SK-N-SH (cell line): ENCODE results near the gene PSMB2. TPM values are rescaled to one million over a fixed set of nuclear protein-coding genes. Genes with fewer than 3 reads are reported as not detected.

Experiments used
- CTCF ChIA-PET: fragments of 300-600, 350-600 bp; formaldehyde crosslinking; extraction: SDS; loops from one replicate; lab custom pipeline; 2021; lab: Yijun Ruan, JAX
- POLR2A ChIA-PET: fragments of 350-600 bp; sonication (Branson Sonifier 250); formaldehyde crosslinking; extraction: SDS; loops from one replicate; lab custom pipeline; 2020; ENCODE audit warnings: antibody characterized with exemption, inconsistent platforms; lab: Yijun Ruan, JAX
- DNase-seq: peaks from one replicate; pipeline ENCODE4 v3.0.0; 2012
- H2AFZ ChIP-seq: fragments of 200-600 bp; sonication (generic); 2 replicates; pipeline ENCODE4 v1.8.1; 2016; ENCODE audit warnings: antibody characterized with exemption, mild to moderate bottlenecking, low read depth
- H3F3A ChIP-seq: fragments of 200-600 bp; sonication (generic); replicated peaks from 2 replicates; pipeline ENCODE3; 2016; ENCODE audit warnings: antibody characterized with exemption, mild to moderate bottlenecking; ENCODE audit not compliant: insufficient read depth
- H3K27ac ChIP-seq, 2 experiments: fragments of 200-500 bp in 1 of 2; fragments of 200-600 bp in 1 of 2; sonication (Bioruptor generic) in 1 of 2; sonication (generic), shearing (Covaris generic) in 1 of 2; 2 replicates each; pipeline versions ENCODE4 v1.5.1 to v1.6.1; 2014 to 2016; ENCODE audit warnings: low read depth in 2 of 2, inconsistent platforms in 1 of 2, low read length in 1 of 2, mild to moderate bottlenecking in 1 of 2, mixed read lengths in 1 of 2
- H3K27me3 ChIP-seq: fragments of 200-600 bp; sonication (generic), shearing (Covaris generic); 2 replicates; pipeline ENCODE4 v1.6.1; 2016; ENCODE audit warnings: mixed run types; ENCODE audit not compliant: insufficient read depth
- H3K36me3 ChIP-seq, 2 experiments: fragments of 200-500 bp in 1 of 2; fragments of 200-600 bp in 1 of 2; sonication (Bioruptor generic) in 1 of 2; sonication (generic) in 1 of 2; replicated peaks in 1 of 2; 2 replicates each; pipeline versions ENCODE3 to v1.5.1; 2014 to 2016; ENCODE audit warnings: low read length in 1 of 2, mild to moderate bottlenecking in 1 of 2; ENCODE audit not compliant: insufficient read depth in 2 of 2, control insufficient read depth in 1 of 2
- H3K4me1 ChIP-seq, 2 experiments: fragments of 200-500 bp in 1 of 2; fragments of 200-600 bp in 1 of 2; sonication (Bioruptor generic) in 1 of 2; sonication (generic), shearing (Covaris generic) in 1 of 2; 2 replicates each; pipeline versions ENCODE4 v1.5.1 to v1.6.1; 2014 to 2016; ENCODE audit warnings: low read depth in 1 of 2, low read length in 1 of 2, mixed run types in 1 of 2; ENCODE audit not compliant: insufficient read depth in 2 of 2, control insufficient read depth in 1 of 2
- H3K4me2 ChIP-seq: fragments of 200-600 bp; sonication (generic), shearing (Covaris generic); 2 replicates; pipeline ENCODE4 v1.6.1; 2017; ENCODE audit warnings: mixed run types
- H3K4me3 ChIP-seq, 2 experiments: fragments of 200-500 bp in 1 of 2; fragments of 200-600 bp in 1 of 2; sonication (Bioruptor generic) in 1 of 2; sonication (generic), shearing (Covaris generic) in 1 of 2; 2 replicates each; pipeline versions ENCODE4 v1.5.1 to v1.8.1; 2014 to 2016; ENCODE audit warnings: low read depth in 2 of 2, inconsistent platforms in 1 of 2, low read length in 1 of 2, mild to moderate bottlenecking in 1 of 2, mixed read lengths in 1 of 2, moderate library complexity in 1 of 2
- H3K79me2 ChIP-seq: fragments of 200-600 bp; sonication (generic); 2 replicates; pipeline ENCODE4 v1.8.1; 2017; ENCODE audit warnings: mild to moderate bottlenecking; ENCODE audit not compliant: insufficient read depth
- H3K9ac ChIP-seq: fragments of 200-600 bp; sonication (generic); 2 replicates; pipeline ENCODE4 v1.6.1; 2017; ENCODE audit warnings: mixed run types
- H3K9me2 ChIP-seq: fragments of 200-600 bp; sonication (generic); 2 replicates; pipeline ENCODE4 v1.6.1; 2017; ENCODE audit warnings: mixed run types
- H3K9me3 ChIP-seq: fragments of 200-600 bp; sonication (generic); 2 replicates; pipeline ENCODE4 v1.6.1; 2017; ENCODE audit warnings: mixed run types, mild to moderate bottlenecking, moderate library complexity
- H4K20me1 ChIP-seq: fragments of 200-600 bp; sonication (generic); 2 replicates; pipeline ENCODE4 v1.6.1; 2017; ENCODE audit warnings: mild to moderate bottlenecking, mixed run types; ENCODE audit not compliant: insufficient read depth
- CHD2 ChIP-seq: fragments of 150-350 bp; IDR thresholded peaks from 2 replicates; pipeline ENCODE4 v1.6.1; 2018; ENCODE audit warnings: low read length; ENCODE audit not compliant: partially characterized antibody
- CTCF ChIP-seq: fragments of 200-600 bp; sonication (generic); IDR thresholded peaks from 2 replicates; pipeline ENCODE4 v1.6.1; 2017; ENCODE audit warnings: antibody characterized with exemption, mild to moderate bottlenecking, moderate library complexity
- EP300 ChIP-seq, 2 experiments: IDR thresholded peaks; 2 replicates each; pipeline versions ENCODE4 v1.4.0 to v1.6.1; 2012; ENCODE audit warnings: borderline replicate concordance in 1 of 2, low read depth in 1 of 2, low read length in 1 of 2
- GABPA ChIP-seq: IDR thresholded peaks from 2 replicates; pipeline ENCODE4 v1.4.0; 2012; ENCODE audit warnings: low read depth, mild to moderate bottlenecking
- GATA2 ChIP-seq: sonication (generic); formaldehyde crosslinking; IDR thresholded peaks from 2 replicates; pipeline ENCODE4 v1.5.0; 2020; ENCODE audit warnings: mild to moderate bottlenecking, missing genetic modification reagents
- JUND ChIP-seq: IDR thresholded peaks from 2 replicates; pipeline ENCODE4 v1.4.0; 2012
- NFIC ChIP-seq: IDR thresholded peaks from 2 replicates; pipeline ENCODE4 v1.4.0; 2012; ENCODE audit warnings: borderline replicate concordance
- NRF1 ChIP-seq: IDR thresholded peaks from 2 replicates; pipeline ENCODE4 v1.6.1; 2012; ENCODE audit warnings: low read depth, mild to moderate bottlenecking, low read length
- POLR2AphosphoS5 ChIP-seq: IDR thresholded peaks from 2 replicates; pipeline ENCODE4 v1.6.1; 2012; ENCODE audit warnings: low read depth, low read length
- RAD21 ChIP-seq: IDR thresholded peaks from 2 replicates; pipeline ENCODE4 v1.6.1; 2012; ENCODE audit warnings: mild to moderate bottlenecking, low read length
- RCOR1 ChIP-seq: fragments of 150-350 bp; IDR thresholded peaks from 2 replicates; pipeline ENCODE4 v1.6.1; 2017; ENCODE audit warnings: antibody characterized with exemption, low read length
- RFX5 ChIP-seq: IDR thresholded peaks from 2 replicates; pipeline ENCODE4 v1.6.1; 2012; ENCODE audit warnings: mild to moderate bottlenecking, improper control_type of control experiment, low read length
- SIN3A ChIP-seq: IDR thresholded peaks from 2 replicates; pipeline ENCODE4 v1.6.1; 2012; ENCODE audit warnings: low read depth, mild to moderate bottlenecking, low read length, moderate library complexity, borderline replicate concordance
- SMC3 ChIP-seq: IDR thresholded peaks from 2 replicates; pipeline ENCODE4 v1.6.1; 2012; ENCODE audit warnings: low read depth, low read length, improper control_type of control experiment
- USF1 ChIP-seq: IDR thresholded peaks from 2 replicates; pipeline ENCODE4 v1.4.0; 2012; ENCODE audit warnings: low read depth, borderline replicate concordance
- ZBTB33 ChIP-seq: IDR thresholded peaks from 2 replicates; pipeline ENCODE4 v1.4.0; 2012; ENCODE audit warnings: low read depth, borderline replicate concordance
- WGBS: methylation state at CpG from one replicate; pipeline ENCODE4 v1.1.6; 2017; ENCODE audit warnings: low lambda C conversion rate; 5-methylcytosine and 5-hydroxymethylcytosine counted together
- polyA plus RNA-seq, 3 experiments: library from polyadenylated mRNA; depleted of rRNA; stranded (reverse); fragments of >200 nt; gene quantifications; 2 replicates each; pipeline ENCODE4 v1.2.3, GENCODE V29; 2012

PSMB2 gene
- polyA plus RNA-seq, 1 of the 3 experiments (the other 2 are of a cell fraction), result 83.5 TPM

- Histone ChIP-seq H2AFZ (no peak overlapping the region), H3F3A (no peaks in the 10 kb centered on the region), H3K9ac (no peak overlapping the region), H3K27ac (peak overlapping the region in 1 of 2 experiments; percentile 11; a peak in 1 of 4 replicates), H3K4me1 (peaks cover 0 to 7% of the 10 kb centered on the region in 2 experiments; a peak in 1 of 4 replicates), H3K36me3 (peaks cover 0 to 12% of the 10 kb centered on the region in 2 experiments), H3K4me2 (no peak overlapping the region), H3K27me3 (no peaks in the 10 kb centered on the region), H3K9me3 (no peaks in the 10 kb centered on the region), H3K79me2 (no peaks in the 10 kb centered on the region), H3K9me2 (no peaks in the 10 kb centered on the region), H3K4me3 (no peak overlapping the region), H4K20me1 (no peaks in the 10 kb centered on the region)
- WGBS, result 44% methylated on average over 1 of the region's 1 CpG
- CTCF ChIA-PET, result interaction anchor here (1.1 to 11.7 kb wide), 3 partner anchors 146 to 202 kb away, joined by 3 to 347 read pairs (median 14); no protein-coding TSS in a partner anchor
- POLR2A ChIA-PET, result no interaction called here
- TF ChIP-seq RCOR1 (no peak), CTCF (no peak), NRF1 (no peak), RFX5 (no peak), GATA2 (CRISPR knock-in tag) (no peak), USF1 (no peak), GABPA (no peak), SIN3A (no peak), EP300 (IDR thresholded peaks at IDR 0.05; ENCODE audit: borderline replicate concordance in 1 of 2, low read depth in 1 of 2, low read length in 1 of 2) (no peak), JUND (no peak)
- no peak for DNase-seq
Observed at GRCh38 chr1:35569936-35570335, 71.4 kb downstream of the PSMB2 start.

- H3K9ac ChIP-seq, result no peak overlapping the region
- H3K4me3 ChIP-seq, result no peak overlapping the region; a peak in 1 of 4 replicates
- peaks cover 0 to 20% of the 10 kb centered on the region in 2 experiments for H3K36me3 ChIP-seq
- no peak overlapping the region for H3K27ac ChIP-seq
- no peak overlapping the region for H2AFZ ChIP-seq
- peak; percentile 88 for DNase-seq
- no peaks in the 10 kb centered on the region for H3K79me2 ChIP-seq
- POLR2A ChIA-PET, result interaction anchor here (0.7 to 1.7 kb wide), 4 partner anchors 11 to 158 kb away, joined by 3 to 7 read pairs (median 4); partner anchors contain the start of gene NCDN
- H3K4me2 ChIP-seq, result no peak overlapping the region
- CTCF ChIA-PET, result interaction anchor here (0.6 to 11.7 kb wide), 42 partner anchors 9 to 304 kb away, joined by 3 to 347 read pairs (median 4); partner anchors contain the start of genes C1orf216 and CLSPN
- H3K27me3 ChIP-seq, result no peaks in the 10 kb centered on the region
- H3K4me1 ChIP-seq, result peaks cover 0 to 7% of the 10 kb centered on the region in 2 experiments; a peak in 1 of 4 replicates
- H3F3A ChIP-seq, result no peaks in the 10 kb centered on the region
- no peaks in the 10 kb centered on the region for H4K20me1 ChIP-seq
- 41% methylated on average over 4 of the region's 4 CpGs for WGBS
- TF ChIP-seq RAD21, result peak; percentile 93
- no peak for TF ChIP-seq ZBTB33
- no peak for TF ChIP-seq POLR2AphosphoS5
- TF ChIP-seq CHD2, result no peak
- peak; percentile 96 for TF ChIP-seq SMC3
- TF ChIP-seq CTCF, result peak; percentile 89
- TF ChIP-seq NFIC, result peak; percentile 48; the same call in 1 of the 2 replicates
- no peaks in the 10 kb centered on the region for H3K9me2 ChIP-seq
- H3K9me3 ChIP-seq, result no peaks in the 10 kb centered on the region
Observed at GRCh38 chr1:35568975-35569395, 72.3 kb downstream of the PSMB2 start.
